Measurements from ENCODE around the gene KIAA1549.

KIAA1549 gene

DNA sequence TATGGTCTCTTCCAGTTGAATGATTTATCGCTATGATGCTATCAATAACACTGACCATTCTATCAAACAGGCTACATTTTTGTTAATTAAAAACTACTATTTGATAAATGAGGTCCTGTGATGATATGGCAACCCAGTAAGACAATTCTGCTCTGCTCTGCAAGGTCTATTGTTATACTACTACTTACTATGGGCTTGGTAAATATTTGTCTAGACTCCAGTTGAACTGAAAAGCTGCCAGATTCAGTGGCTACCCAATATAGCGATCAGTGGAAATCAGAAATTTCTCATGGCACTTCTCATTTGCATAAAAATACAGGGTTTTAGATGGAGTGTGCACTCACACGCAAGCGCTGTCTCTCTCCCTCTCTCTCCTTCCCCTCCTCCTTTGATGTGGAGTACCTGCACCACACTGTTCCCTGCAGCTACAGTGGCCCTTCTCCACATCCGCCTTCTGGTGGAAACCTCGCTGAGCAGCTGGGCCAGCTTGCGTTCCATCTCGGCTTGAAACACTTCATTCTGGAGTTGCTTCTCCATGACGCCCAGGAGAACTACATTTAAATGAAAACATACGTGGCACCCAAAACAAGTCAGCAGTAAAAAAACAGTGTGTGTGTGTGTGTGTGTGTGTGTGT is 77.9 kb downstream of the KIAA1549 start:
- DNase-seq = no peak

DNA sequence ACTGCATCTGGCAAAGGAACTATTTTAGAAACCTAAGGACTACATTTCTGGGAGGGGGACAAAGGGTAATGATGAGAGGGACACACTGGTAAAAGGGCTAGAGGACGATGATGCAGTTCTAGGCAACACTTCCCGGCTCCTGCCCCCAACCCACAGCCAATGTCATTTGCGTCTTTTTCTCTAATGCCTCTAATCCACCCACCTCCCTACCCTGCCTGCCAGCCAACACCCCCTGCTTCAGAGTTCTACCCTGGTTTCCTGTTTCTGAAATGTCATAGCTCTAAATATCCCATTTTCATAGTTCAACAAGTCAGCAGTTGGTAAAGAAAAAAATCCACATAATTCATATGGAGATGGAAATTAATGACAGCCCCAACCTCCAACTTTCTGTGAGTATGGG is 79.0 kb downstream of the KIAA1549 start:
- no peak for DNase-seq

DNA sequence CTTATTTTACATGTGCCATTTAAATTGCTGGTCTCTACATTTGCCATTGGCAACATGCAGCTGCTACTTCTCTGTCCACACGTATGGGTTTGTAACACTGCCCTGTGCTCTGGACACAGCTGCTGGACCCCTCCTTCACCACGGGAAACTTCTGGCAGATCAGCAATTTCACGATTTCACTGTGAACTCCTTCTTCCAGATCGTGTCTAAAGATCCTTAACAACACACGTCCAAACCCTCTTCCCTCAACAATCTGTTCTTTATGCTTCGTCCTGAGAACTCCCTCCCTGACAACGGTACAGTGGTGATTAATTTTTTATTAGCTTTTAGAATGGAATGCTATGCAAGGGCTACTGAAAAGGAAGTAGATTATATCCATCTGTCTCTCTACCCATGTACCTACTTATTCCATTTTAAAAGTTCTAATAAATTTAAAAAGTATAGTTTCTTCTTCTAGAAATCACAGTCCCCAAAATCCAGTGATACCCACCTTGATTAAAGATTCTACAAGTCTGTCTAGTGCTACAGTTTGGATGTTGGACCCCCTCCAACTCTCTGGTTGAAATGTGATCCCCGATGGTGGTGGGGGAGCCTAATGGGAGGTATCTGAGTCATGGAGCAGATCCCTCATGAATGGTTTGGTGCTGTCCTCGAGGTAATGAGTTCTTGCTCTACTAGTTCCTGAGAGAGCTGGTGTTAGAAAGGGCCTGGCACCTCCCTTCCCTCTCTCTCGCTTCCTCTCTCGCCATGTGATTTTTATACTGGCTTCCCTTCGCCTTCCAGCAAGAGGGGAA is 81.0 kb downstream of the KIAA1549 start:
- DNase-seq = no peak

DNA sequence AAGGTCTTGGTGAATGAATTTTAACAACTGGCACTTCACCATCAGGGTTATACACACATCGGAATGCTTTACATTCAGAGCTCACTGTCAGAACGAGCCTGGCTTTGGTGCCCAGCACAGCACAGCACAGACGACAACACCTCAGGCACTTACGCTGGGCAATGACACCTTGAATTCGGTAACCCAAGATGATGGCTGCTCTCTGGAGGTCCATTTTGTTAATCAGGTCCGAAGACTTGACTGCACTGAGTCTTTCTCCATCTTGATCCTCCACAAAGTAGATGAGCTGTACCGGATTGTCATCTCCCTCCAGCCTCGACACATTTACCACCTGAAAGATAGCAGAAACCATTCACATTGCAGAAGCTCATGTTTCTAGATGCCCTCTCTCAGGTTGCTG is 82.4 kb downstream of the KIAA1549 start:
- no peak for DNase-seq

DNA sequence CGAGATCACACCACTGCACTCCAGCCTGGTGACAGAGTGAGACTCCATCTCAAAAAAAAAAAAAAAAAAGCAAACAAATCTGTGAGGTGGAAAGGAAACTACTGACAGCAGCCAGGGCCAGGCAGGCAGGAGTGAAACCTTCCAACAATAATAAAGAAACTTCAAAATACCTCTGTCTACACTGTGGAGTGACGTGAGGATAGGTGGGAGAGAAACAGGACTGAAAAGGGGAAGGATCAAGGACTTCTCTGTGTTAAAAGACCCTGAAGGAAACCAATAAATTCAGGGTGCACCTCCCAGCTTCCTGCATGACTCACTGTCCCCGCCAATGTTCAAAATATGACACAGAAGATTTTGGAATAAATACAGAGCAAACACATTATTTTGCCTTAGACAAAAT is 82.9 kb downstream of the KIAA1549 start:
- DNase-seq = no peak

DNA sequence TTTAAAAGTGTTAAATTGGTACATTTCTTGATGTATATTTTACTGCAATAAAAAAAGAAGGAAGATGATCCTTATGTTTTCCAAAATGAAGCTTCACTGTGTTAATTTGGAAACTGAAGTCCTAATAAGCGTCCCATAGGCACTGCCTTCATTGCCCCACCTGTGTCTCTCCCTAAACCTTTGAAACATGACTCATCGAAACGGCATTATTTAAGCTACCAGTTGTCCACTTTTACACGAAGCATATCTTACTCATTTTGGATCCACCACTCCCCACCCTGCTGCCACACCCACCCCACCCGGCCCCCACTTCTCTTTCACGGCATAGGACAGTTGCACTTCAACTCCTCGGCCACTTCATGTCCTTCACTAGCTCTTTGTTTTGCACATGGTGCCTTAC is 85.5 kb downstream of the KIAA1549 start:
- no peak for DNase-seq

DNA sequence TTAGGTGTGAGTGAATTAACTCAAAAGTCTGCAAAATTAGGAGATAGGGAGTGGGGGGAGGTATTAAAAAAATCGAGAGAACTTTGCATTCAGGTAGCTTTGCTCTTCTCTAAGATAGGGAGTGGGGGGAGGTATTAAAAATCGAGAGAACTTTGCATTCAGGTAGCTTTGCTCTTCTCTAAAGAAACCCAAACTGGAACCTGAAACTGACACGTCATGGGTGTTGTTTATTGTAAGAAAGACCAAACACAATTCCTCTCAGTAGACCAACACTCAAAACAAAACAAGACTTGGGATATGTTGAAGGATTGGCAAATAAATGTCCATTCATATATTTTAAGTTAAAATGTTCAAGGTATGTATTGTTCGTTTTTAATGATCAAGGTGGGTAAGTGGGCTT is 87.9 kb downstream of the KIAA1549 start:
- DNase-seq = no peak

DNA sequence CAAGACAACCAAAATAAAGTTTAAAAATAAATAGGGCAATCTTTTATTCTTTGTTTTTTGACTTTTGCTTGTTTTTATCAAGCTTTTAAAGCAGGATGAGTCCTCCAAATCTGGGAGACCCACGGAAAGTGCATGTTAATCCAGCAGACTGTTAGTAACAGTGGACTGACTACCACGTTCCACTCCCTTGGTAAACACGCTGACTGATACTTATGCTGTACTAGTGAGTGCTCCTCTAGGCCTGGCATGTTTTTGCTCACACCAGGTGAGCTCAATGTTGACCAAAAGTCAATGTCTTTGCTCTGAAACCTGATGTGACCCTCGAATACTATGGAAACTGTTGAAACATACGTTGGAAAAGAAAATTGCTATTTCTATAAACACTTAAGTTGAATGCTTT is 88.4 kb downstream of the KIAA1549 start:
- no peak for DNase-seq

DNA sequence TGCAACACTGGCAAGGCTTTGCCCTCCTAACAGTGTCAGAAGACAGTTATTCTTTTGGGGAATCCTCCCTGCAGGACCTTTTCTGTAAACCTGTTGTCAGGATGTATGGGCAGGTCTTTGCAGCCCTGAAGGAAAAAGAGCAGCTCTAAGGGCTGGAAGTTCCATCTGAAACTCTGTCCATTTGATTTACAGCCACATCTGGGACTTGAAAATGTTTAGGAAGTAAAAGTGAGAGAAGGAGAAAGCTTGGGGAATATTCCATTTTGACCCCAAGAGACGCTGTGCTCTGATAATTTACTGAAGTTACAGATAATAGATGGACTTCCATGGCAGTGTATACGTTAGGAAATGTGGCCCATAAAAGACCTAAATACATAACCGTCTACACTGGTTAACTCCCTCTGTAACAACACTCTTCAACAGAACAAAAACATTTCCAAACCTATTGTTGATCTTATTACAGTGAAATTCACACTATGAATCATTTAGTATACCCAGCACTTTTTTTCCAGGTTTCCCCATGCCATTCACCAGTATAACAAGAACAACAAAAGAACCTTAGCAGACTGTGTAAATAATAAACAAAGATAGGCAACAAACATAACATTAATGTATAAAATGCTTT is 89.1 kb downstream of the KIAA1549 start:
- DNase-seq = no peak

DNA sequence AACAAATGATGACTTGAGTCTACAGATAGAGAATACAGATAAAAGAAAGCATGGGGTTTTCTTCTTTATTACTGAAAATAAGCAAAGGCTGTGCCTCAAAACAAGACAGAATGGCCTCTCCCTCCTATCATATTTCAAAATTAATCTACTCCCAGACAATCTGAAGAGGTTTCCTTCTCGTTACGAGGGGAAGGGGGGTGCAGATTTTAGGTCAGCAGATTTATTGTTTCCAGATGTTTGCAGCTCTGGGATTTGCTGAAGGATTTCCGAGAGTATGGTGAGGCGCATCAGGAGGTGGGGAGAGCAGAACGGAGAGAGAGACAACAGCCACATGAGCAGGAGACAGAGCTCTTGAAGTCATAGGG is 89.8 kb downstream of the KIAA1549 start:
- DNase-seq = peak; percentile 58

DNA sequence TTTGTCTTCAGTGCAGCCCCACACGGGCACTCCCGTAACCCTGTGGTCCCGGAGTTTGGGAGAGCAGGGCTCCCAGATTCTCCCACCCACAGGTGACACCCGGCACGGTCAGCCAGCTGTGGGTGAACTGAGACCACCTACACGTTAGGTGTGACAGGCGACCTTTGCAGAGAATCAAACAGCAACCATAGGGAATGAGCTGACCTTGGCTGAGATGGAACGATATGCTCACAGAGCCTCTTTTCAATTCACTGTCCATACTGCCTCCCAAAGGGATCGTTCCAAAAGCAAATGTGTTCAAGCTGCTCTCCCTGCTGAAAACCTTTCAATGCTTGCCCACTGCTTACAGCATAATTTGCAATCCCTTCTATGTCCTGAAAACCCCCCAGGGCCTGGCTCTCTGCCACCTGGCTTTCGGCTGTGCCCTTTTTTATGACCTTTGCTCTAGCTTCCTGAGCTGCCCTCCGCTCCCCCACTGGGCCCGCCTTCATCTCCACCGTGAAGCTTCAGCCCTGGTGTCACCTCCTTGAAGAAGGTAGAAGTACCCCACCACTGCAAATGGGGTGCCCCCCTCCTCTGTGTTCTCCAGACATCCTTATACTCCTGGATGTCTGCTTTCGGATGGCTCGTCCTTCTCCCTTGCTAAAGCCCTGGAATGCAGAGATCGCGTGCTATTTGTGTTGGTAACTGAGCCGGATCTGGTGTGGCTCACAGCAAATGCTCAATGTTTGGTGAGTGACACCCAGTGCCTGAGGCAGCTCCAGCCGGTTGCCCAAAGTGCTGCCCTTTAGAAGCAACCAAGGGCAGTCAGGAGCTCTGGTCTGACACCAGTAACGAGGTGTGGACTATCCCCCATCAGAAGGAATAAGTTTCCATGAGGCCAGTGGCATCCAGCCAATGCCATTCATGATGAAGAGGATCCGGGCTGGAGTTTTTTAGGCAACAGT is 90.4 kb downstream of the KIAA1549 start:
- peak; percentile 47 for DNase-seq

DNA sequence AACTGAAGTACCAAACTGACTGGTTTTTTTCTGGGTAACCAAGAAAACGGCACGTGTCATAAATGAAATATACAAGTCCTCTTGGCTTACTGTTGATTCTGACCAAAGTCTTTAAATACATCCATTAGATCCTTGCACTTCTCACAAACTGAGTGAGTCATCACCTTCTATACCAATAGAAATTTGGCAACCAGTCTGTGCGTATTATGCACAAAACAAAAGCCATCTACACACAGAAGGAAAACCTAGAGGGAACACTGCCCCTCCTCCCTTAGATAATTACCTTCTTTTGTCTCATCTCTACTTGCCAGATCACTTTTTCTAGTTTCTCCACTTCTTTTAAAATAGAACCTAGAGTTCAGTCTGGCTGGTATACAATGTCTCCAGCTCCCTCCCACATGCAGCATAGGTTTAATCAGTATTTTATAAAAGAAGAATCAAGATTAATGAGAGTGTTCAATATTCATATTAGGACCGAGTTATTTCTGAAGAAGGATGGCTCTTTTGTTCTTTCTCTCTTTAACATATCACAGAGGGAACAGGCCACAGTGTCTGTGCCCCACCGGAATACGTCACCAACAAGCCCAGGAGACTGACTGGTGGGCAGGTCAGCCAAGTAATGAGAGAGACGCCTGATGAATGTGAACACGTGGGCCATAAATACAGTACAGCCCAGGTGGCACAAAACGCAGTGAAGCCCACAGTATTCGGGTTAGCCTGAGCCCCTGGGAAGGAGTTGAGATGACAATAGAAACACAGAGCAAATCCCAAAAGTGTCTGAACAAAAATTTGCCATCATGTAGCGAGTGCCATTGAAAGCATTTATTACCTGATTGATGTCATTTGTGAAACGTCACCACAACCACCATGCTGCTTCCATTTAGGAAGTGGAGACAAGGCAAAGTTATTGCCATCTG is 91.3 kb downstream of the KIAA1549 start:
- no peak for DNase-seq

DNA sequence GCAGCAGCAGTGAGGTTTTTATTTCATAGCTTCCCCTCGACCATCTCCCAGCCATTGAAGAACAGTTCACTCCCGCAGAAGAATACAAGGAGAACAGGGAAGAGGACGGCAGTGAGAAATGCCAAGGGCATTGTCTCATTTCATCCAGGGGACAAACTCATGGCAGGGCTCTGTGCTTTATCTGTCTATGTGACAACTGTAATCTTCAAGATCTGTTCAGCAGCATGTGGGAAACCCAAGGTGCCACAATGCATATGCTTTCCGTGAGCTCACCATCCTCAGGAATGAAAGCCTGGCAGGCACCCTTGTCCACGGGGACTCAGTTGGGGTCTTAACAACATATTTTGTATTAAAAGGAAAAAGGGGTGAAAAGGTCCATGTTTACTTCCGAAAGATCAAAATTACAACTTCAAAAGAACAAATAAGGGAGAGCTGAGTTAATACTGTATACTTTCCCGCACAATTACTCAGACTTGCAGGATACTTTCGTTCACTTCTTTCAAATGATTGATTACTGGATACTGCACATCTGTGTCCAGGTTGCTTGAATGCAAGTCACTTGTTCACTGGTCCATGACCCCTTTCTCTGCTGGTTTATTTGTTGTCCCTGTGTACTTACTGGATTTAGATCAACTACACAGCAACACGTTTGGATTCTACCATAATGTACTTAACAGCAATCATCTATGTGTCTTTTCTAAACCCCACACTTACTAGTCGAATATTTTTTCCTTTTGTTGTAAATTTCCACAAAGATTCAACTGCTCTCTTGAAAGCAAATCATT is 93.1 kb downstream of the KIAA1549 start:
- no peak for DNase-seq

DNA sequence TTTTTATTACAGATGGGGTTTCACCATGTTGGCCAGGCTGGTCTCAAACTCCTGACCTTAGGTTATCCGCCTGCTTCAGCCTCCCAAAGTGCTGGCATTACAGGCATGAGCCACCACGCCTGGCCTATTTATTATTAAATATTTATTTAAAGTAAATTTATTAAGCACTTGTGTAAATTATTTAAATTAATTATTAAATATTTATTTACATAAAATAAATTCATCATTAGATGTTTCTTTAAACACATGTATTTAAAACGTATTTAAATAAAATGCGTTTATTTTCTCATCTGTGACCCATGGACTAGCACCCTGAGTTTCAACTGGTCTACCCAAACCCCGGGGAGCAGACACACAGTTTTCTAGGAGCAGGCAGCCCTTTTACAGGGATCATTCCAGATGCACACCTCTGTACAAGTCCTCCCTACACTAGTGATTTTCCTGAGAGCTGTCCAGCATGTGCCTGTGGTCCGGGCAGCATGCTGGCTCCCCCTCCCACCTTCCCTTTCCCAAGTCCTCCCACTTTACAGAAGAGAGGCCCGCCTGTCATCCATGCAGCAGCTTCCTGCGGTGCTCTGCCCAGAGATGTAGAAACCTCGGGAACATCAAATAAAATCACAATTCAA is 94.0 kb downstream of the KIAA1549 start:
- DNase-seq = no peak

DNA sequence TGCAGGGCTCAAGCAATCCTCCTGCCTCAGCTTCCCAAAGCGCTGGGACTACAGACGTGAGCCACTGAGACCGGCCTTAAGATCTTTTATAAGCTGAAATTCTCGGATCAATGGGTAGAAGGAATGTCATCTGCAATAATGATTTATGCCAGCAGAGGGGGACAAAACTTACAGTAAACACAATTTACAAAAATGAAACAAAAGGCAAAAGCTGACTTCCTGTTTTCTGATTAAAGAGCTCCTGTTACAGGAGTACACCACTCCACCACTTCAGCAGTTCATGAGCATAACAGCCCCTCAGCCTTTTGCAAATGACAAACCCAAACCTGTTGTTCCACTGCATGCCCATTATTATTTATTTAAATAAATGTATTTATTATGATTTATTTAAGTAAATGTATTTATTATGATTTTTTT is 94.7 kb downstream of the KIAA1549 start:
- no peak for DNase-seq

DNA sequence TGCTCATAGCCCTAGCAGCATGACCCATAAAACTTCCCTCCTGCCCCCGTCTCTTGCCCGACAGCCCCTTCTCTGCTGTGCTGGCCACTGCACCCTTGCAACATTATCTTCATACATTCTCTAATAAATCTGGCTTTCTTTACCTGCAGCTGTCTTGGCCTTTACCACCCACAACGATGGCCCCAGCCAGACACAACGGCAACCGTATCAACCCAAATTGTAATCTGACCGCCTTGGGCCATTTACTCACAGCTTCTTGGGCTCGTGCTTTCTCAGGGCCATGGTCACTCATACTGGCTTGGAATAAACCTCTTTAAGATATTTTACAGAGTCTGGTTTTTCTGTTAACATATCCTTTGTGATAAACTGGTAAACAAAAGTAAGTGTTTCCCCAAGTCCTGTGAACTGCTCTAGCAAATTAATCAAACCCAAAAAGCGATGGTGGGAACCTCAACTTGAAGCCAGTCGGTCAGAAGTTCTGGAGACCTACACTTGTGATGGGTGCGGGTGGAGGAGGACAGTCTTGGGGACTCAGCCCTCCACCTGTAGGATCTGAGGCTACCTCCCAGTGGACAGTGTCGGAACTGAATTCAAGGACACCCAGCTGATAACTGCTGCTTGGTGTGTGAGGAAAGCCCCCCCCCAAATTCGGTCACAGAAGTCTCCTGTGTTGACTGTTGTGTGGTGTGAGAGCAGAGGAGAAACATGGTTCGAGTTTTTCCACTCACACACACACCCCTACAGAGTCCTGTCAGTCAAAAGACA is 95.6 kb downstream of the KIAA1549 start:
- no peak for DNase-seq

DNA sequence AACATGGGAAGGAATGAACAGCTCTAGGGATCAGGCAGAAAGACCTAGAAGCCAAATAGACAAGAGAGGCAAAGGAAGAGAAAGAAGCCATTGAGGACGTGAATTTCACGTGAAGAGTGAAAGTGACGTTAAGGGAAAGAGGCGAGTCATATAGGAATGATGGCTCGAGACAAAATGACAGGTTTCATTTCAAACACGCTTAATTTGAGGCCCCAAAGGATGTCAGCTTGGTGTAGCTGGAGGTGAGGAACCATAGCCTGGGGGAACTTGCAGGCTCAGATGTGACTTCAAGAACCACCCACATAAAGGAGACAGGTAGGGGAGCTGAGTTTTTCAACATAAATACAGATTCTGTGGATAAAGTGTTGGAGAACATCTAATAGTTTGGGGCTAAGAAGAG is 98.9 kb downstream of the KIAA1549 start:
- DNase-seq = no peak

DNA sequence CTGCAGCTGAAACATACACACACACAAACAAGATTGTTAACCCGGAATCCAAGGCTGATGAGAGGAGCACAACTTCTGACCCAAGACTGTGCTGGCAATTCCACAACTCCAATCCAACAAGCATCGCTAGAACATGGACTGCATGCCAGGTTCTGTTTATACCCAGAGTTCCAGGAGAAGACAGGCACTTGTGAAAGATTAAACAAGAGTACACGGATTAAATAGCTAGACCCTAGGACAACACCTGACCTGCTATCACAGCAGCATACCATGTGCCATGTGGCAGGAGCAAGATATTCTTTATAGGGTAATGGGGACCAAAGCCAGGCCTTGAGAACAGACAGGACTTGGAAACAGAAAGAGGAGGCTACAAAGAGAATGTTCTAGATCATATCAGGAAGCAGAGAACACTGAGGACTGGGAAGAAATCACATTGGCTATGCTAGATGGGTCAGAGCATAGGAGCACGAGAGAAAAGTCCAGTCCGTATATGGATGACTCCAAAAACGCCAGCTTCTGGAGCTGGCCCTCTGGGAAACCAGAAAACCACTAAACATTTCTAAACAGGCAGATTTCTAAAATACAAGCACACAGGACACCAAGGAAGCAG is 99.5 kb downstream of the KIAA1549 start:
- no peak for DNase-seq

DNA sequence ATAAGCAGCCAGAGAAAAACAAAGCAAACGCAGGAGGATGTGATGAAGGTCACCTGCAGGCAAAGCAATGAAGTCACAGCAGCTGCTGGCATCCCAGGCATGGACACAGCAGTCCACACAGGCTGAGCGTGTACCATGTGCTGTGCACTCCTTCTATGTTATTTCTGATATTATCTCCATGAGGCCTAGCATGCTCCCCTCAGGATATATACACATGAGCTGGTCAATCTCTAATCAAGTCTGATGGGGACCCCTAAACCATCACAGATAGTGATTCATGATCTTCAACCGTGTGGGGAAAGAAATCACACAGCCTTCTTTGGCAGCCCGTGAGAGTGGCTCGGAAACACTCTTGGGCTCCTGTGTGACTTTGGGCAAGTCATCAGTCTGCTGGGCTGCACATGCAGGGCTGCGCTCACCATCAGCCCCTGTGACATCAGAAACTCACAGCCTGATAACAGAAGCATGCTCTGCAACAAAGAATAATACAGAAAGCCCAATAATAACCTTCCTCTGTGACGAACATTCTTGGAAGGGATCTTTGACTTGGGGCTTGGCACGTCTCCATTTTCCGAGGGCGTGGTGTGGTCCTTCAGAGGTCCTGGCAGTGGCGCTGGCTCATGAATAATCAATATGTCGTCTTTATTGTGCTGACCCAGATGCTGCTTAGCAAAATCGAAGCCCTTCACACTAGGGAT is 100.2 kb downstream of the KIAA1549 start:
- peak; percentile 36 for DNase-seq

Measured in femur (tissue), 1 donor.